HG02943 (cell line): ENCODE results near the gene AADAC.
"Not testable (repeated sequence)": the region's sequence is repeated elsewhere in the genome, so short reads cannot be mapped to it uniquely, and the experiment has no call there.

Experiments
- ATAC-seq: cut with Tn5 transposase; IDR thresholded peaks from one replicate; pipeline ENCODE4 v1.9.1; 2021; ENCODE audit warnings: mild to moderate bottlenecking, low read depth, moderate library complexity; ENCODE audit not compliant: unreplicated experiment

AADAC gene

DNA sequence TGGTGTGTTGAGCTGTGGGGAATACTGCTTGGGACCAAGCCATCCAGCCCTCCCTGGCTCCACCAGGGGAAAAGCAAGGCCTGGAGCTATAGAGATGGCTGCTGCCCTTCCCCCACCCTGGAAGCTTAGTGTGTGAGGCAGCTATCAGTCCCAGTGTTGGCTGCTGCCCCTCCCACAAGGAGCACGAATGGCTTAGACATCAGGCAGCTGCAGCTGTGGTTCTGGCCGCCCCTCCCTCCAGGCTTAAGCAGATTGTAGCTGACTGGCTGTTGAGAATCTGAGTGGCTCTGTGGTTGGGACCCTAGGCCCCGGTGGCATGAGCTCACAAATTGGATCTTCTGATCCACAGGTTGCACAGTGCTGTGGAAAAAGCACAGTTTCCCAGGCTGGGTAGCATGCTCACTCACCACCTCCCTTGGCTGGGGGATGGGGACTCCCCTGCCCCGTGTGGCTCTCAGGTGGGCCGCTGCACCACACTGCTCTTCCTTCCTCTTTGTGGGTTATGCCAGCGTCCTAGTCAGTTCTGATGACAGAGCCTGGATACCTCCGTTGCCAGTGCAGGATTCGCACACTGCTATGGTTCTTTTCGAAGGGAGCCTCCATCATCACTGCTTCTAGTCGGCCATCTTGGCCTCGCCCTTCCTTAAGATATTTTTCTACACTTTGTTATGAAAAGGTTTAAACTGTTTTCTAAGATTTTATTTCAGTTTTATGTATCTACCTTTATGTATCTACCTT is 38.3 kb downstream of the AADAC start:
- ATAC-seq, result no peak

DNA sequence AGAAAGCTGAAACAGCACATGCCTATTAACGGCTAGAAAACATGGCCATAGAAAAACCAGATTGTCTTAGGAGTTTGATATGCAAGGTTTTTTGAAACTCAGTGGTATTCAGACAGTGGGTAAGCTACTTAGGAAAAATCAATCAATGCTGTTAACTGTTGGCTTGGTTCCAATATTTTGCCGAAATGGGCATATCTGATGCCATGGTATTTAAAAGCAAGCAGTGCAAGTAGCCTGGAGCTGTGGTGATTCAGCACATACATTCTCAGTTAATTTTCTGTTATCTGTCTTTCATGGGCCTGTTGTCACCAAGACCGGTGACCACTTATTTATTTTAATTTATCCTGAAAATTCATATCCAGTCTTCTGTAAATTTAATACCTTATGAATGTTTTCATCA is 42.2 kb downstream of the AADAC start:
- no peak for ATAC-seq

DNA sequence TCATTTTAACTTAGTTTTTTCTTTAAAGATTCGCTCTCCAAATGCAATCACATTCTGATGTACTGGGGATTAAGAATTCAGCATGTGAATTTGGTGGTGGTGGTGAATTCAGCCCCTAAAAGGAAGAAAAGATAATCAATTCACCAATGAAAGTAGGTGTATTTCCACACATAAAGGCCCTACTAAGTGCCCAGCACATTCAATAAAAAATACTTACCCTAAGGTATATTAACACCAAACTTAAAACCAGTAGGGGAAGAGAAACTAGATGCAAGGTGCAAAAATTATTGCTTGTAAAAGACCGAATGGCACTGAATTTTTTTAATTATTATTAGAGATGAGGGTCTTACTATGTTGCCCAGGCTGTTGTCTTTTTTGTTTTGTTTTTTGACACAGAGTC is 42.7 kb downstream of the AADAC start:
- ATAC-seq, result no peak

DNA sequence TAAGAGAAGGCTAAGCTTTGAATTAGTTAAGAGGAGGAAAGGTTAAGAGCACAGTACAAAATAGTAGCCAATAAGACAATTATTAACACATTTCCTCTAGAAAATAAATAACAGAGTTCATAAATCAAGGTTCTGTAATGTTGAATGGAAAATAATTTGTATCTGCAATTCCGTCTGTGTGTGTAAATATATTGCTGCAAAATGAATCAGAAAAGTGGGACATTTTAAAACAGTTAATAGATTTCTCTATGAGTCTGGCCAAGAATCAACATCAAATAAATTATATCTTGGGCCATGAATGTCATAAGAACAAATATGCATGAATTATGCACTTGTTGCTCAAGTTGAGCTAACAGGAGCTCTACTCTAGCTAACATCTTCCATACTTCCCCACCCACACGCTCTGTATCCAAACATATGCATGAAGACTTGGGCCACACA is 45.3 kb downstream of the AADAC start:
- ATAC-seq, result no peak

DNA sequence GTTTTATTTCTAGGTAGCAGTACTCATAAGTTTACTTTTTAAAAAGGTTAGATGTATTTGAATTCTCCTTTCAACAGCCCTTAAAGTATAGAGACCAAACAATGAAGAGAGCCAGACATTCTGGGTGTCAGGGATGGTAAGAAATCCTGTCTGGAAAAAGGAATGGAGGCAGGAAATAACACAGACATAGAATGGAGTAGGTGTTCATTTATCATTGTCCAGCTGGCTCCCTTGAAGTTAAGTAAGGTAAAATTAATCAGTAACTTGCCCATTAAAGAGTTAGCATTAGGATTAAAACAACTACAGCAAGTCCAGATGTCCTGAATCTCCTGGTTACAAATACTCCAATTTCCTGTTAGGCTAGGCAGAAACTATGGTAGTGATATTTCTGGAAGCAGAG is 46.0 kb downstream of the AADAC start:
- ATAC-seq, result no peak

DNA sequence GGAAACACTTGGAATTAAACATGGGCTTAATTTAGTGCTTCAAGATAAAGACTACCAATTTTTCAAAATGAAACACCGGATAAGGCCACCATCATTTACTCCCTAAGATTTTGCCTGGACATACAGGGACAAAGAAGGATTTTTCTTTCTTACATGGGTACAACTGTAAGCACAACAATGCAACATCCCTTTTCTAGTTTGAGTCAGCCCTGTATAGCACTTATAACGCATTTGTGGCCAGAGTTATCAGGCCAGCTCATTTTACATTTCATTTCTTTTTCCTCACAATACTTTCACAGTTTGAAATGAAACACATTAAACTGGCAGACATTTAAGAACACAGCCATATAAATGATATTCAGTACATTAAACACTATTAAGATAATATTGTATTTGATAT is 49.7 kb downstream of the AADAC start:
- ATAC-seq, result no peak

DNA sequence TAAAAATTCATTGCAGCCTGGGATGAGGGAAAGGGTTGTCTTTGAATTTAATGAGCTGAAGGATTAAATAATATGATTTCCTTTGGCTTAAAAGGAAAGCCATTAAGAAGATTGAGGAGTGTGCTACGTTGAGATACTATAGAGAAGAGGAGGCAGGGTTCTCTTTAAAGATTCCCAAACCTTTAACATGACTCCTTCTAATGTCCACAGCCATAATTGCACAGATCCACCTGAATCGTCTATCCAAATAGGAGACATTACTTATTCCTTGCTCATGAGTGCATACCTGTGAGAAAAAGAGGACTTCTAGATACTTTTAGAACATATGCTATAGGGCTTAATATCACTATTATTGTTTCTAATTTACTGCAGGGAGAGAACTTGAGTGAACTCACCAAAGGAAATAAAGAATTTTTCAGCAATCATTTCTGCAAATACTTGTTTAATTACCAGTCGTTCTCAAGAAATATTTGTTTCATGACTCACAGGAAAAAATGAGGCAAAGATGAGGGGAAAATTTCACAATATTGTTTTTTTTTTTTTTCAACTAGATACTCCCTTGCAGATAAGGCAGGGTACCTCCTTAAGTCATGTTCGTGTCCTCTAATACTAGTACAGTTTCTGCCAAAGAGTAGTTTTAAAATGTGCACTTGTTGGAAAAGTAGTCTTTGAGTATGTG is 50.6 kb downstream of the AADAC start:
- ATAC-seq, result no peak

DNA sequence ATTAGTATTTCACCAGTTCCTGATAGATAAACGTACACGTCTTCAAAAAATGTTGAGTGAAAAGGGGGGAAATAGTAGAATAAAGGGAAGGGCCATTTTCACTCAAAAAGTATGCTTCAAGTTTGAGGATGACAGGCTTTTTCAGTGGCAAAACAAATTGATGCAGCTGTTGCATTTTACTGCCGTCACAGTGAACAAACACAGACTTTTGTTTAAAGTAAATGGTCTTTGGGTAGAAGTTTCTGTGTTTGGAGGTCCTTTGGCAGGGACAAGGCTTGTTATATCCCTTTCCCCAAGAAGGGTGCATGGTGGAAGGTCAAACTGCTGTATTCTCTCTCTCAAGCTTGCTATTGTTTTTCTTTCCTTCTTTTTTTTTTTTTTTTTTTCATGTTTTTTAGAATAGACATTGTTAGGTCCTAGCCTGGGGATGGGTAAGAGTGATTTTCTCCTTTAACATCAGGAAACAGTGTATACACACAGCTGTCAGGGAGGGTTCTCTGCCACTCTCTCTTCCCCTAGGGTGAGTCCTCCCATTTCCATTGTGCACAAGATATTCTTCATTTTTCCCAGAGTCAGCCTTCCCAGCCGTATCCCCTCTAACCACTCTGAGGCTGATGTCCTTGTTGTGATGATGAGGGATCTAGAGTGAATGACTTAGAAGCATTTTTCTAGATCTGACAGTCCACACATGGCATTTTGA is 52.9 kb downstream of the AADAC start:
- no peak for ATAC-seq

DNA sequence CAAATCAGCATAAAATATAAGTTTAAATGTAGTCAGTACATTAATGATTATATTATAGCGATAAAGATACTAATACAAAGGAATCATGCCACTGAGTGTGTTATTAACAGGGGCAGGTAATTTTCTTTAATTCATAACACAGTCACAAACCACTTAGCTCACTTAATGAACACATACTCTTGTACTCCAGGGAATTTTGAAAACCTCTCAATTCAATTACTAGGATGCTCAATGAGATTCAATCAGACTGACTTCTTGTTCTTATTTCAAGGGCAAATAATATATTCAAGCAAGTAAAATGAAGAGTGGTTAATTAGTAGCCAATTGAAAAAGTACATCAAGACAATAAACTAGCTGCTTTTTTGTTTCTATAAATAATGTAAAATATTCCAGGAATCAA is 53.8 kb downstream of the AADAC start:
- ATAC-seq, result no peak

DNA sequence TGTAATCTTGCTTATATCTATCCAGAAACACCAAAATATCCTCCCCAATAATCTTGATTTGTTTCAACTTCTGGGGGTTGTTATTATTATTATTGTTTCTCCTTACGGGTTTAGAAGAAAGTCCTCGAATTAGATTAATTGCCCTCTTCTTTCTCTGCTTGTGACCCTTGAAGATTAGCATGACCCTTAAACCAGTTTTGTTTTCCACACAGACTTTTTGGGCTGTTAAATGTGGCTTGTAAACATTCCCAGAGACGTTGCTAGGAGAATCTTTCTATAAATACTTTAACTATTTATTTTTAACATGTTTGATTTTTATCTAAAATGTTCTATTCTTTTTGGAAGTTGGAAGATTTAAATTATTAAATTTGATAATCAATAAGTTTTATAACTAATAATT is 55.3 kb downstream of the AADAC start:
- ATAC-seq, result no peak

DNA sequence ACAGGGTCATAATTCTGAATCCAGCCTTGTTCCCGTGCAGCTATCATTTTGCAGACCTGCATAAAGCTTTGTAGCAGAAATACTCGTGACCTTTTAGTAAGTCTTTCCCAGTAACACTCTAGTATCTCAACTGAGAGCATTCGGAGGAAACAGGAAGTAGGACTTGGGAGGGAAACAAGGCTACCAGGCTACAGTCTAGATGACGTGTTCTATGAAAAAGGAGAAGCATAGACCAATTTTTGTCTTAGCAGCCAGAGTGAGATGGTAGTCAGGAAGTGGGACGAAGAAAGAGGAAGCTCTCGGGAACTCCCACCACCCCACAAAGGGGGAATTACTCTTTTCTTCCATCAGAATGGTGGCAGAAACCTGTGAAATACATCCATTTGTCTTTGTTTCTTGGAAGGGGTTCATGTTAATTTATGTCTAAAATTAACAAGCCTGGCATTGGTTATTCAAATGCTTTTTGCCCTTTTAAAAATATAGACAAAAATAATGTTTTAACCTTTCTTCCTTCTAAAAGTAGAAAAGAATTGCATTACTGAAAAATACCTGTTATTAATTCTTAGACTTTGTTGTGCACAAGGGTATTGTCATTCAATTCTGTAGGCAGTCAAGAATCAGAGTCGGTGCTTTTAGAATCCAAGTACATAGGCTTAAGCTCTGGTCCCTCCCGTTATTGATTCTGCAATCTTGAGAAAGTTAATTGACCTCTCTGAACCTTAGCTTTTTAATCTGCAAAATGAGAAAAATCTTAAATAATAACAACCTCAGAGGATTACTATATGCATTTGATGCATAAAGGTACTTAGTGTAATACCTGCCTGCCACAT is 57.9 kb downstream of the AADAC start:
- peak; percentile 44 for ATAC-seq

DNA sequence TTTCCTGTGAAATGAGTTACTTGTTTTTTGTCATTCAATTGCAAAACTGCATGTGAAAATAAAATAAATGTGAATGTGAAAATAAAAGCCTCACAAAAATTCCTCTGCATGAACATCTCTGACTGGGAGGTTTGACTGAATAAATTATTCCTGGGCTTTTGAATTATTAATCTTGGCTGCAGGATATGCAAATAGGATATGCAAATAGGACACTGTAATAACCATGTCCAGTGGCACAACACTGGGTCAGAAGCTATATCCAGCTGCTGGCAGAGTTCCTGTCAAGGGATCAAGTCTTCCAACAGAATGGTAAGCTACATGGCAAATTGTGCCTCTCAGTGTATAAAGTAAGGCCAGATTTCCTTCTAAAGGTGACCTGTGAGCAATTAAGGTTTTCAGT is 59.5 kb downstream of the AADAC start, which contains the start of gene SUCNR1:
SUCNR1 (plus strand) TSS at position 246 of the 400 bp plus-strand sequence. CDS start 6,250 bp downstream, outside the sequence.
- no peak for ATAC-seq

DNA sequence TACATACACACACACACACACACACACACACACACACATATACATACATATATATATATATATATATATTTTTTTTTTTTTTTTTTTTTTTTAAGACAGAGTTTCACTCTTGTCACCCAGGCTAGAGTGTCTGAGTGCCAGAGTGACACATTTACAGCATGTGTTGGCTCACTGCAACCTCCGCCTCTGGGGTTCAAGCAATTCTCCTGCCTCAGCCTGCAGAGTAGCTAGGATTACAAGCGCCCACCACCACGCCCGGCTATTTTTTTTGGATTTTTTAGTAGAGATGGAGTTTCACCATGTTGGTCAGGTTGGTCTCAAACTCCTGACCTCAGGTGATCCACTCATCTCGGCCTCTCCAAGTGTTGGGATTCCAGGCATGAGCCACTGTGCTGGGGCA is 60.2 kb downstream of the AADAC start:
- not testable (repeated sequence) for ATAC-seq

DNA sequence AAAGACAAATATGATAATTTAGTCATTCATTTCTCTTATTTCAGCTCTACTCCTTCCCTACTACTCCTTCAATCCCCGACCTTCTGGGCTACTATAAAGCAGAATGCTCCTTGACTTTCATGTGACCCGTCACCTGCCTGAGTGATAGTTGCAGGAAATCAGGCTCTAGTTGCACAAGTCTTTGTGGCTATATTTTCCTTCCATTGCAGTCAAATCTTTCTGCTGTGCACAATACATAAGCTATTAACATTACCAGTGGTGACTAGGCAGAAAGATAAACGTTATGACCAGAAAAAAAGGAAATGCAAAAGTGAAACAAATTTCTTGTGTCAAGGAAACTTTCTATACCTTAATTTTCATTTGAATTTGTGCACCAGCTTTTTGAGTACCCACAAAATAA is 61.8 kb downstream of the AADAC start:
- ATAC-seq, result peak; percentile 78

DNA sequence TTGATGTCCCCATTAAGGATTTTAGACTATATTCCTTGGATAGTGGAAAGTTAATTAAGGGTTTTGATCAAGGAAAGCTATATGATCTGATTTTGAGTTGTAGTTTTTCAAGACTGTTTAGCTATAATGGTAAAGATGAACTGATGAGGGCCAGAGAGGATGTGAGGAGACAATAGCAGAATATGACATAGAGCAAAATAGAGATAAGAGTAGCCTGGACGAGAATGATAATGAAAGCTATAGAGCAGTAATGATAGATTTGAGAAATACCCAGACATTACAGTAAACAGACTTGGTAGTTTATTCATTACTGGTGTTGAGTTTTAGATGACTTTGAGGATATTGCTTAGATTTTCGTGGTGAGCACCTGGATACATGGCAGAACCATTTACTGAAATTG is 63.4 kb downstream of the AADAC start:
- ATAC-seq, result no peak
